T-cell (primary cell): ENCODE data around the gene EIF4G1. TPM values are rescaled to one million over a fixed set of nuclear protein-coding genes. Genes with fewer than 3 reads are reported as not detected.

Experiments used
- ATAC-seq, 4 experiments: fragments of 200-7000 bp in 3 of 4; fragments of 150-1000 bp in 1 of 4; cut with Tn5 transposase; replicated peaks in 1 of 4; 1 replicate in 3 of 4; 2 replicates in 1 of 4; pipeline ENCODE4 v1.10.0; 2021; ENCODE audit warnings: moderate library complexity in 3 of 4, mild to moderate bottlenecking in 2 of 4, moderate number of reproducible peaks in 1 of 4
- CTCF ChIA-PET, 2 donors: fragments of 300-600 bp; sonication (Branson Sonifier 250); formaldehyde crosslinking; loops; one replicate each; lab custom pipeline; 2022; ENCODE audit warnings: antibody characterized with exemption in 2 of 2; lab: Charles Lee
- POLR2A ChIA-PET, 2 donors: fragments of 300-600 bp; sonication (Branson Sonifier 250); formaldehyde crosslinking; loops; one replicate each; lab custom pipeline; 2022; ENCODE audit warnings: antibody characterized with exemption in 2 of 2; lab: Charles Lee
- DNase-seq, 35 experiments: peaks; one replicate each; pipeline versions ENCODE4 v3.0.0 to v3.0.0-alpha.2; 2013 to 2023
- H3K27ac ChIP-seq: one replicate; pipeline ENCODE4 v1.5.1; 2013; ENCODE audit warnings: low read length
- H3K27me3 ChIP-seq, 2 experiments: replicated peaks in 1 of 2; 1 replicate in 1 of 2; 2 replicates in 1 of 2; pipeline versions ENCODE4 v1.6.1 to v1.7.0; 2013; ENCODE audit warnings: low read length in 1 of 2, mixed read lengths in 1 of 2; ENCODE audit not compliant: control insufficient read depth in 2 of 2, insufficient read depth in 2 of 2; ENCODE audit errors: extremely low read depth in 1 of 2
- H3K36me3 ChIP-seq, 2 donors: 1 replicate in 1 of 2; 2 replicates in 1 of 2; pipeline versions ENCODE4 v1.6.1 to v1.7.0; 2013; ENCODE audit warnings: low read length in 1 of 2; ENCODE audit not compliant: control insufficient read depth in 2 of 2, insufficient read depth in 1 of 2; ENCODE audit errors: extremely low read depth in 1 of 2
- H3K4me1 ChIP-seq, 2 experiments: 1 replicate in 1 of 2; 2 replicates in 1 of 2; pipeline versions ENCODE4 v1.6.1 to v1.7.0; 2013; ENCODE audit warnings: low read length in 2 of 2, mixed read lengths in 1 of 2; ENCODE audit not compliant: insufficient read depth in 2 of 2, control insufficient read depth in 1 of 2; ENCODE audit errors: extremely low read depth in 1 of 2
- H3K4me3 ChIP-seq, 2 donors: 1 replicate in 1 of 2; 2 replicates in 1 of 2; pipeline versions ENCODE4 v1.5.1 to v1.7.0; 2013; ENCODE audit warnings: mild to moderate bottlenecking in 2 of 2, low read length in 1 of 2, moderate library complexity in 1 of 2; ENCODE audit not compliant: control insufficient read depth in 1 of 2; ENCODE audit errors: extremely low read depth in 1 of 2
- H3K9me3 ChIP-seq: 2 replicates; pipeline ENCODE4 v1.7.0; 2013
- H3K27ac Mint-ChIP-seq, 2 donors: one replicate each; pipeline ENCODE4 v1.8.0; 2020 to 2021; ENCODE audit warnings: mild to moderate bottlenecking in 2 of 2, mixed read lengths in 2 of 2
- H3K27me3 Mint-ChIP-seq, 2 donors: one replicate each; pipeline ENCODE4 v1.8.0; 2021 to 2022; ENCODE audit warnings: mixed read lengths in 2 of 2
- H3K36me3 Mint-ChIP-seq: one replicate; pipeline ENCODE4 v1.8.0; 2021; ENCODE audit warnings: mixed read lengths
- H3K4me1 Mint-ChIP-seq, 3 donors: one replicate each; pipeline ENCODE4 v1.8.0; 2020 to 2022; ENCODE audit warnings: mixed read lengths in 3 of 3, mild to moderate bottlenecking in 1 of 3
- H3K4me3 Mint-ChIP-seq, 3 donors: one replicate each; pipeline ENCODE4 v1.8.0; 2020 to 2022; ENCODE audit warnings: mild to moderate bottlenecking in 3 of 3, mixed read lengths in 3 of 3, moderate library complexity in 3 of 3
- H3K9me3 Mint-ChIP-seq, 3 donors: one replicate each; pipeline ENCODE4 v1.8.0; 2020 to 2022; ENCODE audit warnings: mixed read lengths in 3 of 3
- WGBS: methylation state at CpG from one replicate; pipeline ENCODE4 v1.1.5; 2013; ENCODE audit warnings: missing lambda C conversion rate; ENCODE audit not compliant: insufficient coverage; 5-methylcytosine and 5-hydroxymethylcytosine counted together
- total RNA-seq, 35 experiments: library from RNA in 6 of 35; stranded (reverse) in 6 of 35; fragments of 120-200 nt in 1 of 35; gene quantifications; one replicate each; pipeline versions ENCODE4 v1.2.1 to v1.2.4 and lab custom pipeline; 2013 to 2026

EIF4G1 gene
- total RNA-seq, 5 donors from 2014 or later (not counting 1 experiment from before 2014, with no cell fraction given) = 232 to 290 (median 271) TPM

- ATAC-seq (no peak), DNase-seq (no peak)
- Mint-ChIP-seq H3K27me3 (no peaks in the 10 kb centered on the region), H3K27ac (peak overlapping the region; percentile 53 to 88), H3K36me3 (peaks cover 28% of the 10 kb centered on the region), H3K4me3 (peak overlapping the region; percentile 18 to 39 (median 31)), H3K4me1 (peaks cover 31 to 36% (median 33%) of the 10 kb centered on the region in 3 donors), H3K9me3 (no peaks in the 10 kb centered on the region)
- peaks cover 2 to 37% of the 10 kb centered on the region in 2 experiments for H3K4me1 ChIP-seq
- no peak overlapping the region for H3K4me3 ChIP-seq
- no peak overlapping the region for H3K27ac ChIP-seq
- peaks cover 10 to 43% of the 10 kb centered on the region in 2 donors for H3K36me3 ChIP-seq
- WGBS = 88% methylated on average over 3 of the region's 5 CpGs
- H3K9me3 ChIP-seq = no peaks in the 10 kb centered on the region
- CTCF ChIA-PET = no interaction called here
- POLR2A ChIA-PET = no interaction called here
- no peaks in the 10 kb centered on the region for H3K27me3 ChIP-seq
These were observed 2.8 kb downstream of the EIF4G1 start for GRCh38 chr3:184317201-184317600.

DNA sequence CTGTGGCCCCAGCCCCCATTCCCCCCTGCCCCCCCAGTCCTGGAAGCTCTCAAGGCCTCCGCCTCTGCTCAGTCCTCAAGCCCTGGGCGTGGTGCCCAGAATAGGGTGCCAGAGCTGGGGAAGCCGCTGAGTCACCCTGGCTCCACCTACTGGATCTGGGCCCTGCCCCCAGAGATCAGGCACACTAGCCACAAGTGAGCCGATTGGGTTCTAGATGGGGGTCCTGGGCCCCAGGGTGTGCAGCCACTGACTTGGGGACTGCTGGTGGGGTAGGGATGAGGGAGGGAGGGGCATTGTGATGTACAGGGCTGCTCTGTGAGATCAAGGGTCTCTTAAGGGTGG, 5.7 kb downstream of the EIF4G1 start:
- no peak overlapping the region for H3K27ac Mint-ChIP-seq
- peak in 2 of 4 experiments; percentile 41 to 52 for ATAC-seq
- Histone ChIP-seq H3K36me3 (peaks cover 32 to 71% of the 10 kb centered on the region in 2 donors), H3K27me3 (no peaks in the 10 kb centered on the region), H3K4me1 (peaks cover 2 to 31% of the 10 kb centered on the region in 2 experiments), H3K9me3 (no peaks in the 10 kb centered on the region), H3K27ac (no peak overlapping the region), H3K4me3 (no peak overlapping the region)
- no peaks in the 10 kb centered on the region for H3K27me3 Mint-ChIP-seq
- peak in 4 of 35 experiments; percentile 28 to 44 (median 32) for DNase-seq
- no peaks in the 10 kb centered on the region for H3K9me3 Mint-ChIP-seq
- H3K4me3 Mint-ChIP-seq = no peak overlapping the region
- POLR2A ChIA-PET = no interaction called here
- CTCF ChIA-PET = no interaction called here
- WGBS = 57% methylated on average over 4 of the region's 4 CpGs
- H3K36me3 Mint-ChIP-seq = peaks cover 54% of the 10 kb centered on the region
- H3K4me1 Mint-ChIP-seq = peaks cover 31 to 34% (median 32%) of the 10 kb centered on the region in 3 donors

GRCh38 chr3:184321666-184322065, 7.3 kb downstream of the EIF4G1 start:
- ChIA-PET POLR2A (no interaction called here), CTCF (no interaction called here)
- Mint-ChIP-seq H3K9me3 (no peaks in the 10 kb centered on the region), H3K4me3 (no peak overlapping the region), H3K4me1 (peaks cover 21 to 23% (median 23%) of the 10 kb centered on the region in 3 donors), H3K27ac (no peak overlapping the region), H3K36me3 (peaks cover 60% of the 10 kb centered on the region), H3K27me3 (no peaks in the 10 kb centered on the region)
- WGBS = 93% methylated on average over 2 of the region's 5 CpGs
- peaks cover 0 to 15% of the 10 kb centered on the region in 2 experiments for H3K4me1 ChIP-seq
- no peak for DNase-seq
- H3K27me3 ChIP-seq = no peaks in the 10 kb centered on the region
- no peak overlapping the region for H3K27ac ChIP-seq
- no peak for ATAC-seq
- peaks cover 32 to 87% of the 10 kb centered on the region in 2 donors for H3K36me3 ChIP-seq
- no peaks in the 10 kb centered on the region for H3K9me3 ChIP-seq
- no peak overlapping the region for H3K4me3 ChIP-seq

DNA sequence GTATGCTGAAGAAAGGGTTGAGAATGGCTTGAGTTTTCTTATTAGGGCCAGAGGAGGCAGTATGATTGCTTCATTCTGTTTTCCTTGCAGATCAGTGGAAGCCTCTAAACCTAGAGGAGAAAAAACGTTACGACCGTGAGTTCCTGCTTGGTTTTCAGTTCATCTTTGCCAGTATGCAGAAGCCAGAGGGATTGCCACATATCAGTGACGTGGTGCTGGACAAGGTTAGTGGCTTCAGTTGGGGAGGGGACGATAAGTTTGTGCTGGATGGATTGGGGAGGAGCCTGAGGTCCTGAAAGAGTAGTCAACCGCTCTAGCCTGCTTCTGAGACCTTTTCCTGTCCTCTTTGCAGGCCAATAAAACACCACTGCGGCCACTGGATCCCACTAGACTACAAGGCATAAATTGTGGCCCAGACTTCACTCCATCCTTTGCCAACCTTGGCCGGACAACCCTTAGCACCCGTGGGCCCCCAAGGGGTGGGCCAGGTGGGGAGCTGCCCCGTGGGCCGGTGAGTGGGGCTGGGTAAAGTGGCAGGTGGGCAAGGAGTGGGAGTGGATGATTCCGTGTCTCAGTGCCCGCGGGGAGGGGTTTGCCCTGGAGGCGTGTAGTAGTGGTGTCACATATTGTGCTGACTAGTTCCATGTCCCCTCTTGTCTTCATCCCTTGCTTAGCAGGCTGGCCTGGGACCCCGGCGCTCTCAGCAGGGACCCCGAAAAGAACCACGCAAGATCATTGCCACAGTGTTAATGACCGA, 8.5 kb downstream of the EIF4G1 start:
- H3K9me3 Mint-ChIP-seq = no peaks in the 10 kb centered on the region
- Histone ChIP-seq H3K4me1 (peaks cover 0 to 5% of the 10 kb centered on the region in 2 experiments), H3K9me3 (no peaks in the 10 kb centered on the region), H3K36me3 (peaks cover 43 to 90% of the 10 kb centered on the region in 2 donors), H3K27ac (no peak overlapping the region), H3K27me3 (no peaks in the 10 kb centered on the region), H3K4me3 (no peak overlapping the region)
- no peaks in the 10 kb centered on the region for H3K27me3 Mint-ChIP-seq
- ATAC-seq = no peak
- H3K4me1 Mint-ChIP-seq = peaks cover 9 to 11% (median 10%) of the 10 kb centered on the region in 3 donors
- no peak overlapping the region for H3K27ac Mint-ChIP-seq
- DNase-seq = peak in 1 of 35 experiments; percentile 21
- WGBS = 92% methylated on average over 14 of the region's 20 CpGs
- no peak overlapping the region for H3K4me3 Mint-ChIP-seq
- CTCF ChIA-PET = interaction anchor here in 1 of 2 donors (0.6 kb wide), 1 partner anchor 306 kb away, joined by 3 read pairs; no protein-coding TSS in a partner anchor
- POLR2A ChIA-PET = no interaction called here
- H3K36me3 Mint-ChIP-seq = peaks cover 64% of the 10 kb centered on the region

DNA sequence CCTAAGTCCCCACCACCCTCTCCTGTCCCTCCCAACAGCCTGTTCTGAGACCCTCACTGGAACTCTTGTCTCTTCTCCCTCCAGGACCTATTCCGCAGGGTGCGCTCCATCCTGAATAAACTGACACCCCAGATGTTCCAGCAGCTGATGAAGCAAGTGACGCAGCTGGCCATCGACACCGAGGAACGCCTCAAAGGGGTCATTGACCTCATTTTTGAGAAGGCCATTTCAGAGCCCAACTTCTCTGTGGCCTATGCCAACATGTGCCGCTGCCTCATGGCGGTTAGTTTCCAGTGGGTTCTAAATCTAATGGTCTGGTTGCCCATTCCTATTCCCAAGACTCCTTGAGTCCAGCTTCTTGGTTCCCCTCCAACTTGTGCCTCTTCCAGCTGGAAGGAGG, 9.3 kb downstream of the EIF4G1 start:
- H3K9me3 ChIP-seq = no peaks in the 10 kb centered on the region
- no peak overlapping the region for H3K4me3 ChIP-seq
- H3K36me3 Mint-ChIP-seq = peaks cover 67% of the 10 kb centered on the region
- DNase-seq (no peak), ATAC-seq (no peak)
- no peak overlapping the region for H3K27ac Mint-ChIP-seq
- H3K27ac ChIP-seq = no peak overlapping the region
- H3K9me3 Mint-ChIP-seq = no peaks in the 10 kb centered on the region
- H3K4me1 Mint-ChIP-seq = peaks cover 5 to 7% (median 7%) of the 10 kb centered on the region in 3 donors
- H3K27me3 Mint-ChIP-seq = no peaks in the 10 kb centered on the region
- H3K4me3 Mint-ChIP-seq = no peak overlapping the region
- no peaks in the 10 kb centered on the region for H3K27me3 ChIP-seq
- WGBS = 98% methylated on average over 8 of the region's 8 CpGs
- ChIA-PET POLR2A (no interaction called here), CTCF (interaction anchor here in 1 of 2 donors (0.5 kb wide), 1 partner anchor 1110 kb away, joined by 8 read pairs; no protein-coding TSS in a partner anchor)
- peaks cover 0 to 5% of the 10 kb centered on the region in 2 experiments for H3K4me1 ChIP-seq
- peaks cover 51 to 94% of the 10 kb centered on the region in 2 donors for H3K36me3 ChIP-seq

GRCh38 chr3:184325269-184325668, 10.9 kb downstream of the EIF4G1 start:
- Mint-ChIP-seq H3K9me3 (no peaks in the 10 kb centered on the region), H3K4me3 (no peak overlapping the region), H3K4me1 (no peaks in the 10 kb centered on the region), H3K27ac (peak overlapping the region in 1 of 2 donors; percentile 22), H3K36me3 (peaks cover 78% of the 10 kb centered on the region), H3K27me3 (no peaks in the 10 kb centered on the region)
- Histone ChIP-seq H3K27ac (no peak overlapping the region), H3K36me3 (peaks cover 52 to 92% of the 10 kb centered on the region in 2 donors), H3K27me3 (no peaks in the 10 kb centered on the region), H3K4me3 (no peak overlapping the region), H3K9me3 (no peaks in the 10 kb centered on the region), H3K4me1 (no peaks in the 10 kb centered on the region)
- ChIA-PET CTCF (no interaction called here), POLR2A (no interaction called here)
- WGBS = 95% methylated on average over 13 of the region's 13 CpGs
- DNase-seq (no peak), ATAC-seq (no peak)
